HG02763 (cell line): Measurements from ENCODE around the gene ECEL1.

Experiments
- ATAC-seq: cut with Tn5 transposase; IDR thresholded peaks from one replicate; pipeline ENCODE4 v1.9.1; 2021; ENCODE audit warnings: mild to moderate bottlenecking, moderate library complexity; ENCODE audit not compliant: unreplicated experiment

The ECEL1 gene

GRCh38 chr2:232485757-232486557, 1.7 kb downstream of the ECEL1 start:
- ATAC-seq, result no peak

DNA sequence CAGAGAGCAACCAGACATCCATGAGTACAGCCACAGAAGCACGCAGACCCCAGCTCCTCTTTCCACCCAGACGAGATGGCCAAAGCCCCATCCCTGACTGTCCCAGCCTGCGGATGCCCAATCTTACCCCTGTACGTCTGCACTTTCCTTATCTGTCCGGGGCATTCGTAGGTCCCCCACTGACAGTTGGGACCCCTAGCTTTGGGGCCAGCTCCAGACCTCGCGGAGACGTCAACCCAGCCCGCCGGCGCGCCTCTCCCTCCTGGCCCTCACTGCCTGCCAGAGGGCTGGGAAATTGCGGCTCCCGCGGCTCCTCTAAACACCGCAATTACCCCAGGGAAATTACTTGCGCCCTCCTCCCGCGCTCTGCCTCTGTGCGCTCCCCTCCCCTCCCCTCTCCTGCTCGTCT, 2.3 kb downstream of the ECEL1 start:
- ATAC-seq, result no peak

DNA sequence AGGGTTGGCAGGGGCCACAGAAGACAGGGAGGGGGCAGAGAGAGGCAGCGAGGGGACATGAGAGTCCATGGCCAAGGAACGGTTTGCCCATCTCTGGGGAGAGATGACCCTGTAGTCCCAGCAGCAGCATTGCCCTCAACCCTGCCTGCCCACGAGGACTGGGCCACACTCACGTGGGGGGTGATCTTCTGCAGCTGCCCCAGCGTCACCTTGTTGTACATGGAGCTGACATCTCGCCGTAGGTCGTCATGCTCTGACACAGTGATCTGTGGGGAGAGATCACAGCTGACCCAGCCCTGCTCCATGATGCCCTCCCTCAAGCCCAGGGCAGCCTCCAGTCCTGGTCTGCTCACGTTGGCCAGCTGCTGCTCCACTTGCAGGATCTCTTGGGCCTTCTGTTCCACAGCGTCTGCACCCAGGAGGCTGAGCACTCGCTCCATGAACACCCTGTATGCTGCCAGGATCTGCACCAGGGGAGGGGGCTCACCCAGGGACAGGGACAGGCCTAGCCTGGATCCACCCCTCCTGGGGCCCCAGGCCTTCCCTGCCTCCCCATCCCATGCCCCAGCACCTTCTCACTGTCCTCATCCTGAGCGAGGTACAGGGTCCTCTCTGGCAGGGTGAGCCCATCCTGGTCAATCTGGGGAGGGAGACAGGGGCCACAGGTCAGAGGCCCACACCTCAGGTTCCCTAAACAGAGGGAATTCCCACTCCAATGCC, 2.8 kb downstream of the ECEL1 start:
- no peak for ATAC-seq

GRCh38 chr2:232483923-232484627, 3.6 kb downstream of the ECEL1 start:
- no peak for ATAC-seq

DNA sequence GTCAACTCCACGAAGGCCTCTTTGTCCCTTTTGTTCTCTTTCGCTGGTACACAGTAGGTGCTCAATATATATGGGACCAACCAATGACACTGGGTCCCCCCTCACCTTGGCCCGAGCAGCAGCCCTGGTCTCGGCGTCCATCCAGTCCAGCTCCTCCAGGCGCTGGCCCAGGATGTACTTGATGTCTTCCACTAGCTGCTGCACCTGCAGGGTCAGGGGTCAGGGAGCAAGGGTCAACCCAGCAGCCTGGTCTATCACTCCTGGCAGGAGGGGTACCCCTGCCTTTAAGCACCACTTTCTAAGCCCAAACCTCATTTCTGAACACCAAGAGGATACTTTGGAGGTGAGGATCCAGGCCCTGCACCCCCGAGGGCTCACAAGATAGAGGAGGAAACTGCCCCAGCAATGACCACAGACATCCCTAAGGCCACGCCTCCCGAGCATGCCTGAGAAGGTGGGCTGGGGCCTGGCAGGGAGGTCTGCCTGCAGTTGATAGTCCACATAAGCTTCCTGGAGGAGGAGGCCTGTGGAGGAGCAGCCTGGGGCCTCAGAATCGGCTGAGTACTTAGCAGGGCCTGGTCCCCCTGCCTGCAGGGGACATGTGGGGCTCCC, 4.2 kb downstream of the ECEL1 start:
- ATAC-seq, result no peak

DNA sequence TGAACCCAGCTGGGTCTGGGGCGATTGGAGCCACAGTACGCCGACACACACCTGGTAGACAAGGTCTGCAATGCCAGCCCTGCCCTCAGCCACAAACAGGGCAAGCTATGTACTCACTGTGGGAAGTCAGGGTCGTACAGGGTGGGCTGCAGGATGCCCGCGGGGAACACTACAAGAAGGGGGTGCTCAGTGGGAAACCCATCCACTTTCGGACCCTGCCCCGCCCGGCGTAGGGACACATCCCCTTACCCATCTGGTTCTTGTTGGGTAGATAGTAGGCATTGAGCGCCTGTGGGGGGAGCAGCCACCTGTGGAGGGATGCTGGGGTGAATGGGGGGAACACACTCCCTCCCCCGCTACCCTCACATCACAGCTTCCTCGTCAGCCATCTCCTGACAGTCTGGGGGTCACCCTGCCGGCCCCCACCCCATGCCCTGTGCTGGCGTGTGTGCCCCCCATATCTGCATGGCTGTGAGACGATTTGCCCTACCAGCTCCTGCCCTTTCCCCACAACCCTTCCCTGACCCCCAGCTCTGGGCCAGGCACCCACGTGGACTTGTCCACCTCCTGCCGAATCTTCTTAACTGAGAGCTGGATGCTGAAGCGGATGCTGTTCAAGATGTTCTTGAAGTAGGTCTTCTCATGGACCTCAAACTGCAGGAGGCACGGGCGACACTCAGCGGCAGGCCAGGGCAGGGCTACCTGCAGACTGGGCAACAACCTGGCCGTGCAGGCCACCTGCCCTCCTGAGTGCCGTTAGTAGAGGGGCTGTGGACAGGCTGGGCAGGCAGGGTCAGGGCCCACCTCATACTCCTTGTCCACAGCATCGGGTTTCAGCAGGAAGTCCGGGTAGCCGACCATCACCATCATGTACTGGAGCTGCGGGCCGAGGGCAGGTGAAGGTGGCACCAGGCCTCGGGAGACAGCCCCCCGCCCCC, 5.1 kb downstream of the ECEL1 start:
- ATAC-seq, result no peak

- ATAC-seq, result no peak
Measured at GRCh38 chr2:232481322-232482140, 6.1 kb downstream of the ECEL1 start.

DNA sequence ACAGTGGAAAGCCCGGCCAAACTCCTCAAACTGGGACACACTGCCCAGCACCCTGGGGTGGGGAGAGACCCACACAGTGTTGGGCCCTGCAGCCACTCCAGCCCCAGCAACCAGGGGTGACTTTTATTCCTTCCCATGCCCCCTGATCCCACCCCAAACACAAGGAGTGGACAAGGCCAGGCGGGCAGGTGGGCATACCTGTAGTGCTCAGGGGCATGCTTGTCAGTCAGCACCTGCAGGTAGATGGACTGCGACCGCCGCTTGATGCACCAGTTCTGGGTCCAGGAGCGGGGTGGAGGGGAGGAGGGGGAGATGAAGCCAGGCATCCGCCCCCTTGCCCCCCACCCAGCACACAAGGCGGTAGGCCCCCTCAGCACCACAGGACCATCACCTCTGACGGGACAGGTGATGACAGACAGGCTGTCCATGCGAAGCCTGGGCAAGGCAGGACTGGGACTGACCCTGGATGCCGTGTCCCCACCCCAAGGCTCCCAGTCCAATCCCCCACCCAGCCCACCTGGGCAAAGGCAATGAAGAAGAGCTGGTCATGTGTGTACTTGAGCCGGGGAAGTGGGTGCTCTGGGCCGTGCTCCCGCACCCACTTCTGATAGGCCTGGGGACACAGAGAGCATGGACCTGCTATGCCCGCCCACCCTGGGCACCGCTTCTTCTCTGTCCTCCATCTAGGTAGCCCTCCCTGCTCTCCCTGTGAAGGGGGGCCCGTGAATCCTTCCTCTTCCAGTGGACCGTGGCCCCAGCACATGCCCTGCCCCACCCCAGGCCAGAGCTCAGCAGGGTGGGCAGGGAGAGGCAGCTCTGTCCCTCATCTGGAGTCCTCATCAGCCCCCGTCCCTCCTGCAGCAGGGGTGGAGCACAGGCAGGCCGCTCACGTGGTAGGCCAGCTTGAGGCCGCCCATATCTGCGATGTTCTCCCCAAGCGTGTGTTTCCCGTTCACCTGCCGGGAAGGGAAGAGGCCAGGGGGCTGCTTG, 7.1 kb downstream of the ECEL1 start:
- no peak for ATAC-seq

DNA sequence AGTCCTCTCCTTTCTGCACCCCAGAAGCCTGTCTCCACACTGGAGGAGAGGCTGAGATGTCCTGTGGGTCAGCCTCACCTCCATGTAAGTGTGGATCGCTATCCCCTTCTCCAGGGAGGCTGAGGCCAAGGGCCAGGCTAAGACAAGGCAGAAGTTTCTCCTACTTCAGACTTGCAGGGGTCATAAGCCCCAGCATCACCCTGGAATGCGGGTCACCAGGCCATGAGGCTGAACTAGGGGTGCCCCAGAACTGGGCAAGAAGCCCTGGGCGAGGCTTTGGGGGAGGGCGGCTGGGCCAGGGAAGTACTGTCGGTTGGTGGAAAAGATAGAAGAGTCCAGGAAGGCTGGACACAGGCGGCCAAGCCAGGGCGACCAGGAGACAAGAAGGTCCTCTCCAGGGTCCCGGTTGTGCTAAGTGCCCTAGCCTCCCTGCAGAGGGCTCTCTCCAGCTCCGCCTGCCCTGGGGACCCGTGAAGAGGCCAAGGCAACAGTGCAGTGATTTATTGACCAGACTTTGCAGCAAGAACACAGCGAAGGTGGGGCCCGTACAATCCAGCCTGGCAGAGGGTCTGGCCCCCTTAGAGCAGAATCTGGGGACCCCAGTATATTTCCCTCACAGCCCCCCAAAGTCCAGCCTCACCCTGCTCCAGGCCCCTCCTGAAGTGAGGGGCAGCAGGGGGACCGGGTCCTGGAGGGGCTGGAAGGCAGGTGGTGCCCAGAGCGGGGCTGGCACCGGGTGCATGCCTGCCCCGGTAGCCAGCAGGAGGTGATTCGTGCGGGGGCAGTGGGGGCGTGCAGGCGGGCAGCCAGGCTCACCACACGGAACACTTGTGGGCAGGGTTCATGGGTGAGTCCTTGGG, 8.1 kb downstream of the ECEL1 start:
- no peak for ATAC-seq

GRCh38 chr2:232478571-232479340, 8.9 kb downstream of the ECEL1 start:
- ATAC-seq, result no peak

GRCh38 chr2:232477751-232478510, 9.7 kb downstream of the ECEL1 start:
- no peak for ATAC-seq

DNA sequence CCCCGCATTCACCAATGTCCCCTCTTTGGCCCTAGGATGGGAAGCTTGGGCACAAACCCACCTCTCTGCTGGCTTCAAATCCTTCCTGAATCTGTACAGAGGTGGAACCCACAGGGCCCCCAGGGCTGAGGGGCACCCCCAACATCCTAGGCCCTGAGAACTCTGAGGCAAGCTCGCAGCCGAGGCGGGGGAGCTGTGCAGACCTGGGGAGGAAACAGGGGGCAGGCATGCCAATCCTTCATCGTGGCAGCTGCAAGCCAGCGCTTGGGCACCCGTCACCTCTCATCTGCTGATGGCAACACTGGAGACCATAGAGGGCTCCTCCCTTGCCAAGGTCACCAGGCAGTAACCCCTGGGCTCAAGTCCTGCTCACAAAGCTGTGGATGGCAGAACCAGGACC, 10.8 kb downstream of the ECEL1 start:
- no peak for ATAC-seq

DNA sequence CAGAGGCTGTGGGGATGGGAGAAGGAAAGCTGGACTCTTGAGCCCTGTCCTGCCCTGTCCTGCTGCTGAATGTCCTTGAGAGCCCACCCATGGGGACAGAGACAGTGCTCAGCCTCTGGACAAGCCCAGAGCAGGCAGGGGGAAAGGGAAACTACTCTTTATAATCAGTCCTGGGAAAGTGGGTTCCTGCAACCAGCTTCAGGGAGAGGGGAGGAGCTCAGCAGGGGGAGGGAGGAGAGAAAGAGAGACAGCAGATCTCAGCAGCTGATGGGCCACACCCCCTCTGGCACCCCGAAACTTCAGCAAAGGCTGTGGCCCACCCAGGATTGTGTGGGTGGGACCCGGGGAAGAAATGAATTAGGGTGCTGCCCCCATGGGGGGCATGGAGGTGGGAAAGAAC, 11.6 kb downstream of the ECEL1 start:
- ATAC-seq, result no peak

DNA sequence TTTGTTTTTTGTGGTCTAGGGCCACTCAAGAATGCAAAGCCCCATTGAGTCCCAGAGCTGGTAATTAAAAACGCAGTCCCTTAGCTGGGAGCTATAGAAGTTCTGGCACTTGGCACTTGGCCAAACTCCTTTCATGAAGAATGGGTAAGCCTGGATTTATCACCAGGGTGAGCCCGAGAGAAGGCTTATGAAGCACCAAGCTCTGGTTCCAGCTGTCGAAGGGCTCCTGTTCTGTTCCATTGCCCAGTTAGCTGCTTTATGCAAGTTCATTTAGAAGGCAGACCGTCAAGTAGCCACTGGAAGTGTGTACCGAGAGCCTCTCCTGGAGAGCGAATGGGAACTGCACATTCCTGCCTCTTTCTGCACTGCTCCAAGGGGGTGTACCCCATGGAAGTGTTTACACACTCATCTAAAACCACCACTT, 14.2 kb downstream of the ECEL1 start:
- ATAC-seq, result no peak

DNA sequence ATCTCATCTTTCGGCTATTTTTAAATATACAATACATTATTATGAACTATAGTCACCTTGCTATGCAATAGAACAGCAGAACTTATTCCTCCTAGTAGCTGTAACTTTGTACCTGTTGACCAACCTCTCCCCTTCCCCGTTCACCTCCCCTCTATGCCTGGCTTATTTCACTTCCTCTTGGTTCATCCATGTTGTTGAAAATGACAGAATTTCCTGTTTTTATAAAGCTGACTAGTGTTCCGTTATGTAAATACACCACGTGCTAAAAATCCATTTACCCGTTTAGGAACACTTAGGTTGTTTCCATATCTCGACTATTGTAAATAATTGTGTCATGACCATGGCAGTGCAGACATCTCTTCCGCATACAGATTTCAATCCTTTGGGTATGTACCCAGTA, 21.4 kb downstream of the ECEL1 start:
- ATAC-seq, result no peak

DNA sequence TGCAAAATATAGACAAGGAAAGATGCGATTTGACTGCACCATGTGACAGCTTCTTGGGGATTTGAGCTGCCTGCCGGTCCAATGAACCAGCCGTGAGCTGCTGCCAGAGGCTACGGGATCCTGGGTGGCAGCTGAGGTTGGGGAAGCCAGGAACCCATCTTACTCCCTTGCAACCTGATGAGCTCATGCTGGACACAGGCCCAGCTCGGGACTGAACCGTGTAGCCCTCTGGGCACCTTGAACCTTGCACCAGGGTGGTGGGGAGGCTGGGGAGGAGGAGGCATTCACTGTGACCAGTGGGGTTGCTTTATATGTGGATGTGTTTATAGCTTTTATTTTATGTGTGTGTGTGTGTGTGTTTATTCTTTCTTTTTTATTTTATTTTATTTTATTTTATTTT, 22.6 kb downstream of the ECEL1 start:
- ATAC-seq, result no peak
